Vagina (tissue), 2 donors: Measurements from ENCODE around the gene TAS2R20. TPM values are rescaled to one million over a fixed set of nuclear protein-coding genes. Genes with fewer than 3 reads are reported as not detected.

Experiments
- DNase-seq, 2 donors: peaks; one replicate each; pipeline ENCODE4 v3.0.0-alpha.2; 2017; ENCODE audit errors: extremely low spot score in 2 of 2
- H3K27ac ChIP-seq: fragments of 200-600 bp; sonication (generic); one replicate; pipeline ENCODE4 v1.5.1; 2019
- H3K27me3 ChIP-seq: fragments of 200-600 bp; sonication (generic); one replicate; pipeline ENCODE4 v1.5.1; 2019
- H3K36me3 ChIP-seq, 2 donors: fragments of 200-600 bp; sonication (generic); one replicate each; pipeline ENCODE4 v1.5.1; 2017 to 2019
- H3K4me1 ChIP-seq: fragments of 200-600 bp; sonication (generic); one replicate; pipeline ENCODE4 v1.5.1; 2019
- H3K4me3 ChIP-seq, 2 donors: fragments of 200-600 bp; sonication (generic); 1 replicate in 1 of 2; 2 replicates in 1 of 2; pipeline ENCODE4 v1.5.1; 2016 to 2019
- H3K9me3 ChIP-seq: fragments of 200-600 bp; sonication (generic); one replicate; pipeline ENCODE4 v1.5.1; 2019
- CTCF ChIP-seq, 3 experiments: fragments of 450-650 bp in 2 of 3; fragments of 200-600 bp in 1 of 3; sonication (generic) in 1 of 3; IDR thresholded peaks; one replicate each; pipeline ENCODE4 v1.5.1; 2017 to 2019; ENCODE audit warnings: antibody characterized with exemption in 3 of 3, mild to moderate bottlenecking in 2 of 3, moderate library complexity in 2 of 3
- POLR2A ChIP-seq, 2 donors: fragments of 450-650 bp; IDR thresholded peaks; one replicate each; pipeline ENCODE4 v1.6.1; 2017; ENCODE audit warnings: antibody characterized with exemption in 2 of 2, mild to moderate bottlenecking in 2 of 2, moderate library complexity in 2 of 2
- POLR2AphosphoS5 ChIP-seq, 2 donors: sonication (generic); formaldehyde crosslinking; IDR thresholded peaks; one replicate each; pipeline ENCODE4 v1.9.0; 2017; ENCODE audit warnings: antibody characterized with exemption in 2 of 2, mild to moderate bottlenecking in 2 of 2, low read depth in 1 of 2; ENCODE audit not compliant: insufficient read depth in 1 of 2
- intact Hi-C: fragments of 100-400 bp; cut with DNase I; formaldehyde crosslinking; loops from one replicate; pipeline ENCODE4 v1.15.1; 2023
- total RNA-seq: library from RNA; depleted of rRNA; stranded (reverse); fragments of >200 nt; gene quantifications from one replicate; pipeline ENCODE4 v1.2.3, GENCODE V29; 2016

The TAS2R20 gene
- total RNA-seq, 1 donor from 2014 or later, result 4.7 TPM

DNA sequence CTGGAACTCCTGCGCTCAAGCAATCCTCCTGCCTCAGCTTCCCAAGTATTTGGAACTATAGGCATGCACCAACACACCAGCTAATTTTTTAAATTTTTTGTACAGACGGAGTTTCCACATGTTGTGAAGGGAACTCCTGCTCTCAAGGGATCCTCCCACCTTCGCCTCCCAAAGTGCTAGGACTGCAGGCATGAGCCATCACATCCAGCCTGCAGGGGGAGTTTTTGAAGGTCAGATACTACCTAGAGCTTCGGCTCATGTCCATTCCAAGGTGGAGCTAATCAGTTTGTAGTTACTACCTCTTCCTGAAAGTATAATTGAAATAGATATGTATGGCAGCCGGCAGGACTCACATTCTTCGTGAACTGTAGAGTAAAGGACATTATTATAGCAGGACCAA is 28.0 kb upstream of the TAS2R20 start:
- Histone ChIP-seq H3K4me1 (no peaks in the 10 kb centered on the region), H3K9me3 (no peaks in the 10 kb centered on the region), H3K4me3 (no peak overlapping the region), H3K36me3 (no peaks in the 10 kb centered on the region), H3K27ac (no peak overlapping the region), H3K27me3 (no peaks in the 10 kb centered on the region)
- intact Hi-C loops, result no loop called here
- no peak for DNase-seq
- no peak for TF ChIP-seq POLR2AphosphoS5 (IDR thresholded peaks at IDR 0.05; ENCODE audit: insufficient read depth in 1 of 2, low read depth in 1 of 2)
- no peak for TF ChIP-seq CTCF (IDR thresholded peaks at IDR 0.05)
- no peak for TF ChIP-seq POLR2A (IDR thresholded peaks at IDR 0.05)

DNA sequence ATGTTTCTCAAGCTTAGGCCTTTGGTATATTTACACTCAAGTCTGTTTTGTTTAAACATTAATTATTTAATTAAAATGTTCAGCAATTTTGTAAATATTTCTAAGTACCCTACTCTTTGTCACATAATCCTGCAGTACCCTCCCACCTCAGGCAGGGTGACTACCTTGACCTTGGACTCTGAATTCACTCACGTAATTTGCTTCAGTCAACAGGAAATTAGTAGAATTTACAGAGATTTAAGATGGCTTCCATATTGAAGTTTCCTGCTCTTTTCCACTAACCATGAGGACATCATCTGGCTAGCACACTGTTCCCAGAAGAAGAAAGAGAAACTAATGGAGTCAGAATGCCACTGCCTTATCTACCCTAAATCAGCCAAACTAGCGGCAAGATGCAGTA is 25.3 kb upstream of the TAS2R20 start:
- no peaks in the 10 kb centered on the region for H3K27me3 ChIP-seq
- no peak overlapping the region for H3K27ac ChIP-seq
- H3K4me1 ChIP-seq, result no peaks in the 10 kb centered on the region
- intact Hi-C loops, result no loop called here
- no peaks in the 10 kb centered on the region for H3K9me3 ChIP-seq
- H3K36me3 ChIP-seq, result no peaks in the 10 kb centered on the region
- H3K4me3 ChIP-seq, result no peak overlapping the region
- TF ChIP-seq POLR2A (IDR thresholded peaks at IDR 0.05) (no peak), CTCF (IDR thresholded peaks at IDR 0.05) (no peak)
- DNase-seq, result no peak

DNA sequence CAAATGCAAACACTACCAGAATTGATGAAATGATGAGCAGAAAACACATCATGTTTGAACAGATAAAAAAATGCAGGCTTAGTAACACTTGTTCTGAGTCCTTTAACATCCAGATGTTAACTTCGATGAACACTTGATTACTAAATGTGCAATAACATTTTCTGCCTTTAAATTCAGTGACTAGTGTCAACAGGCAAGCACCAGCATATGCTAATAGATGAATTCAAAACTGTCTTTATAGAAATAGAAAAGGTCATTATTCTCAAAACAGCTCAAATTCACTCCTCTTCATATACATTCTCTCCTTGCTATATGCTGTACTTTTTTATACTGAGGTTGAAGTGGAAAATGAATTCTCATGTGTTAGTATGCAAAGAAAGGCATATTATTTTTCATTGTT is 24.4 kb upstream of the TAS2R20 start, which contains the start of gene TAS2R19:
TAS2R19 (minus strand) TSS at position 101 of the 400 bp plus-strand sequence; CDS start at position 52, 49 bp downstream.
- no peaks in the 10 kb centered on the region for H3K27me3 ChIP-seq
- TF ChIP-seq CTCF (IDR thresholded peaks at IDR 0.05), result no peak
- TF ChIP-seq POLR2AphosphoS5 (IDR thresholded peaks at IDR 0.05; ENCODE audit: insufficient read depth in 1 of 2, low read depth in 1 of 2), result no peak
- no peak for TF ChIP-seq POLR2A (IDR thresholded peaks at IDR 0.05)
- H3K9me3 ChIP-seq, result no peaks in the 10 kb centered on the region
- intact Hi-C loops, result no loop called here
- H3K4me1 ChIP-seq, result no peaks in the 10 kb centered on the region
- peaks cover 0 to 3% of the 10 kb centered on the region in 2 donors for H3K36me3 ChIP-seq
- H3K27ac ChIP-seq, result no peak within 1 kb of the TSS
- H3K4me3 ChIP-seq, result no peak within 1 kb of the TSS
- no peak for DNase-seq

DNA sequence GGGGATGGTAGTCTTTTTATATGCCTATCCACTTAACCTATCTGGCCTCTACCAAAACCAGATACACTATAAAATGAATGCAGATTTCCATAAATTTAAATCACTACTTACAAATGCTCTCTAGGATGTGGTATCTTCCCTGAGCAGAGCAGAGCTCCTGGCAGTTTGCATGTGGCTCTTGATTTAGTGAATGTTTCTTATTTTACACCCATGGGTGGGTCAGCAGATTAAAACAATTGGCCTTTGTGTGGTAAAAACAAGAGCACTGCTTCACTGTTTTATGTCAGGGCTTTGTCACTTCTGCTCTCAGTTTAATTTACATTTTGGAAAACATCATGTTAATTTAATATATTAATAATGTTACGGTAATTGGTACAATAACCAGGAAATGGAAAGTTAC is 18.8 kb upstream of the TAS2R20 start:
- Histone ChIP-seq H3K27ac (no peak overlapping the region), H3K4me1 (no peaks in the 10 kb centered on the region), H3K27me3 (no peaks in the 10 kb centered on the region), H3K36me3 (peaks cover 0 to 4% of the 10 kb centered on the region in 2 donors), H3K4me3 (no peak overlapping the region), H3K9me3 (no peaks in the 10 kb centered on the region)
- intact Hi-C loops, result no loop called here
- TF ChIP-seq CTCF (IDR thresholded peaks at IDR 0.05) (no peak), POLR2AphosphoS5 (IDR thresholded peaks at IDR 0.05; ENCODE audit: insufficient read depth in 1 of 2, low read depth in 1 of 2) (no peak), POLR2A (IDR thresholded peaks at IDR 0.05) (no peak)
- no peak for DNase-seq

DNA sequence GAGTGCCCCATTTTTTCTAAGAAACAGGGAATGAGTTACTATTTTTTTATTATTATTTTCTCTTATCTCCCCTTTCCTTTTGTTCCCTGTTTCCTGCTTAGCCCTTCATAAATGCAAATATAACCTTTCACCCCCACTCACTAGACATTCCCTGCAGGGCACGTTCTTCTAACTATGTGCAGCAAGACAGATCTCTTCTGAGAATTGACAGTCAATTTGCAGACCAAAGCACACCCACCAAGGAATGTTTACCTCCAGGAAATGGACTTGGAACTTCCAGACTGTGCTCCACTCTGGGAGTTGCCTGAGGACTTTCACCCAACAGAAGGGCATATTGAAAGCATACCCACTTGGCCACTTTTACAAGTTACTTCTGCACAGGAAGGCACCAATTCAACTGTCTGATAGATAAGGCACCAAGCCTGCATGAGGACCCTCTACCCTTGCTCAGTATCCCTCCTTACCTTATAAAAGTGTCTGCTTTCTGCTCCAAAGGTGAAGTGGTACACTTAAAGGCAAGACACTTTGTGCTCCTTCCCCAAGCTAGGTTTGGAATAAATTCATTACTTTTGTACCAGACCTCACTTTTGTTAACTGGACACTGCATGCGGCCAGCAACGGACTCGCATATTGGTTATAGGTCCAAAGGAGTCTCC is 17.8 kb upstream of the TAS2R20 start:
- H3K4me1 ChIP-seq, result no peaks in the 10 kb centered on the region
- no peaks in the 10 kb centered on the region for H3K9me3 ChIP-seq
- no peak for TF ChIP-seq POLR2AphosphoS5 (IDR thresholded peaks at IDR 0.05; ENCODE audit: insufficient read depth in 1 of 2, low read depth in 1 of 2)
- TF ChIP-seq POLR2A (IDR thresholded peaks at IDR 0.05), result no peak
- no peak for TF ChIP-seq CTCF (IDR thresholded peaks at IDR 0.05)
- DNase-seq, result no peak
- H3K27me3 ChIP-seq, result no peaks in the 10 kb centered on the region
- peaks cover 0 to 4% of the 10 kb centered on the region in 2 donors for H3K36me3 ChIP-seq
- no peak overlapping the region for H3K27ac ChIP-seq
- H3K4me3 ChIP-seq, result no peak overlapping the region
- intact Hi-C loops, result no loop called here
